Measurements from ENCODE around the gene EHD1.

EHD1 gene

GRCh38 chr11:64872790-64873488, 5.5 kb downstream of the EHD1 start:
- no peak for DNase-seq (ENCODE audit: low read depth)

DNA sequence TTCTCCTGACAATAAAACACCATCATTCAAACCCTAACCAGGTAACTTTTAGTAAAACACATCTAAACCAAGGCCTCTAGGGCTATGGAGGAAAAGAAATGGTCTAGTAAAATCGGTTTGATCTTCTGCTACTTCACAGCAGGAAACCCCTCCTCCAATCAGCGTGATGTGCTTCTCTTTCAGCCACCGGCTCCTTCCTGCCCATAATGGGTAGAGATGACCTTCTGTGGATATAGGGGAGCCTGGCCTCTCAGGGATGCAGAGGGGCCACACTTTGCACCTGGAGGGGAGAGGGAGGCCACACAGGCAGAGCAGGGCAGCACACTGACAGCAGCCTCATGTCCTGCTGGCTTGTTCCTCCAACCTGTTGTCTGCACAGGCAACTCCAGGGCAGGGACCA, 6.9 kb downstream of the EHD1 start:
- no peak for DNase-seq (ENCODE audit: low read depth)

DNA sequence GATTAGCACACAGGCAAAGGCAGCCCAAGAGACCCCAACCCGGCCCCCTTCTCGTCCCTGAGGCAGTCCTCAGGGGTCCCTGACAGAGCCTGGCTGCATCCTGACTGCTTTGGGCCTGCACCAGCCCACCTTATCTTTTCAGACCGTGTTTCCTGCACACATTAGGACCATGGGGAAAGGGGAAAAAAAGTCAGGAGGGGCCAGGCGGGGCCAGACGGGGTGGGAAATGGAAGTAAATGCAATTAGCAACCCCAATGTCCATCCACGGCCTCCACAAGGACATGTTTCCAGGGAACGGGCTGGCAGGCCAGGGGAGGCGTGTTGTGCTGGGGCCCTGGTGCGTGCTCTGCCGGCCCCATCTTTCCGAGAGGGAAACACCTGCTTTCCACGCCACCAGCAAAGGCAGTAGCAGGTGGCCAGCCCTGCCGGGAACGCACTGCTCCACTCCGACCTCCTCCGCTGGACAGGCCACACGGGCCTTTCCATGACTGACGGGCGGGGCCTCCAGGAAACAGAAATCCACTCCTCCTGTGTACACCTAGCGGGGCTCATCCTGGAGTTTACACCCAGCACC, 7.4 kb downstream of the EHD1 start:
- no peak for DNase-seq (ENCODE audit: low read depth)

DNA sequence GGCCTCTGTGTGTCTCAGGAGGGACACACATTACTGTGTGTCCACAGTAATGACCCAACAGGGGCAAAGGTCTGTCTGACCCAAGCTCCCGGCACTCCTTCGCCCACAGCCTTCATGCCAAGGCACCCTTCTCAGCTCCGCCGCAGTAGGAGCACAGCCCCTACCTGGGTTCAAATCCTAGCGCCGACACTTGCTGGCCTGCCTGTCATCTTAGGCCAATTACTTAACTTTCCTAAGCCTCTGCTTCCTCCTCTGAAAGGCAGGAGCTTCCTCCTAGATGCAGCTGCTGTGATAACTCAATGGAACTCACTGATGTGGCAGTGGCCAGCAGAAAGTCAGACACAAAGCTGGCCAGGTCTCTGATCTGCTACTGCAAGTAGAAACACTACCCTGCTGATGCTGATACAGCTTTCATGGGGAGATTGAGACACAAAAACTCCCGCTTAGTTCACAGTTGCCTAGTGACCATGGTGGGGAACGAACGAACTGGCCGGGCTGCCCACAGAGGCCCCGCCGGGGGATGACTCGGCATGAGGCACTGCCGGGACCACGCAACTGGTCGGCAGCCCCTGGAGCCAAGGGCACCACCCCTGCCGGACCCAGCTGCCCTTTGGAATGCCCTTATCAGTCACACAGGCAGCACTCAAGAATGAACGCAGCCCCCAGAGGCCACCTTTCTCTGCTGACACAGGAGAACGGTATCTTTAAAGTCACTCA, 8.1 kb downstream of the EHD1 start:
- DNase-seq (ENCODE audit: low read depth) = peak; percentile 88

GRCh38 chr11:64869571-64870175, 8.7 kb downstream of the EHD1 start:
- no peak for DNase-seq (ENCODE audit: low read depth)

- peak; percentile 85 for DNase-seq (ENCODE audit: low read depth)
Measured at GRCh38 chr11:64868904-64869570, 9.4 kb downstream of the EHD1 start.

GRCh38 chr11:64867748-64868462, 10.5 kb downstream of the EHD1 start:
- DNase-seq (ENCODE audit: low read depth) = no peak

GRCh38 chr11:64866173-64866491, 12.3 kb downstream of the EHD1 start:
- DNase-seq (ENCODE audit: low read depth) = no peak

DNA sequence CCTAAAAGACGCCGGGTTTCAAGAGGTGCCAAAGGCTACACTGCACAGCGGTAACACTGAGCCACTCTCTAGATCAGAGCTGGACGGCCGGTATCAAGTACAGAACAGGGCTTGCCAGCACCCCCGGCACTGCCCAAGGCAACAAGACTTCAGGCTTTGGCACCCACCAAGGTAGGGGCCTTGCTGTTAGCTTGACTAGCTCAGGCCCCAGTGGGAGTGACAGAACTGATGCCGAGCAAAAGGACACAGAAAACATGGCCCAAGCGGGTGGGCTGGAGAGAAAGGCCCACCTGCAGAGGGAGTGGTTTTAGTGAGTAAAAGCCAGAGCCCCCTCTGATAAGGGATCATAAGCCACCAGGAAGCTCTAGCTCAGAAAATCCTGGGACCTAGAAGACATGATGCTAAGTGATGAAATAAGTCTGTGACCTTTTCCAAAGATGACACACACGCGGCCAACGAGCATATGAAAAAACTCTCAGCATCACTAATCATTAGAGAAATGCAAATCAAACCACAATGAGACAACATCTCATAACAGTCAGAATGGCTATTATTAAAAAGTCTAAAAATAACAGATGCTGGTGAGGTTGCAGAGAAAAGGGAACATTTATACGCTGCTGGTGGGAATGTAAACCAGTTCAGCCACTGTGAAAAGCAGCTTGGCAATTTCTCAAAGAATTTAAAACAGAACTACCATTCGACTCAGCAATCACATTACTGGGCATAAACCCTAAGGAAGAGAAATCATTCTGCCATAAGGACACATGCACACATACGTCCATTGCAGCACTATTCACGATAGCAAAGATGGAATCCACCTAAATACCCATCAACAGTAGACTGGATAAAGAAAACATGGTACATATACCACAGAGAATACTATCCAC, 12.9 kb downstream of the EHD1 start:
- DNase-seq (ENCODE audit: low read depth) = peak; percentile 92

- peak; percentile 97 for DNase-seq (ENCODE audit: low read depth)
Measured at GRCh38 chr11:64864473-64865285, 13.7 kb downstream of the EHD1 start.

DNA sequence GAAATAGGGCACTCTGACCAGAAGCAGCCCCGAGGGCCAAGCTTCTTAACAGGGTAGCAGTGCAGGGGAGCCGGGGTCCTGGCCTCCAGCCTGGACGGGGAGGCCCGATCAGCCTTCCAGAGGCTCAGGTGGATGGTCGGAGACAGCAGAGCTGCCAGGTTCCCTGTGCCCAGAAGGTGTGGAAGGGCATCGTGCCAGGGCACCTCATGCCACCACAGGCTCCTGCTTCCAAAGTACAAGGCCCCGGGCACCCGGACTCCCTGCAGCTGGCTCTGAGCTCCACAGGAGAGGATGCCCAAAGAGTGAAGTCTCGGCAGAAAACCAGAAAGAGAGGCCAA, 14.3 kb downstream of the EHD1 start:
- no peak for DNase-seq (ENCODE audit: low read depth)

DNA sequence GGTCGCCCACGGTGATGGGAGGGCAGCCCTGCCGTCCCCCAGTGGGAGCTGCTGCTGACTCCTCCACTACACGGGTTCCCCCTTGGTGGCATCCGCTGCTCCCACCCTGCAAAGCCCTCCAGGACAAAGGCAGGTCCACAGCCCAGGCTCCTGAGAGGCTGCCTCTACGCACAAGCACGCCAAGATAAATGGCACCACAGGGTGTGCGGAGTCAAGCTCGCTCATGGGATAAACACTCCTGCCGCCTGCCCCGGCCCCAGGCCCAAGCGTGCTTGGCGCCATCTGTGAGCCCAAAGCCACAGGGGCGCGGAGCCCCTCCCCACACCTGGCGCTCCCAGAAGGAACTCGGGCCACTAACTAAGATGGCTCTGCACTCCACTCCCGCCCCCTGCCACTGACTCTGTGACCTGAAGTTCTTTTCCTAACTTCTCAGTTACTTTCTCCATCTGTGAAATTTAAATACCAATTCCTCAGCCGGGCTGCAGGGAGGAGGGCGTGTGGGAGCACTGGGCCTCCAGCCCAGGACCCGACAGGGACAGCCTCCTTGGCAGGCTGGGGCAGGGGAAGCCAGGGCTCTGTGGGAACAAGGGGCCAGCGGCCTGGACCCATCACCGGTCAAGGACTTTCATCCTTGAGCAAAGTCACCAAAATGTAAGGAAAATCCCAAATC, 14.9 kb downstream of the EHD1 start:
- DNase-seq (ENCODE audit: low read depth) = no peak

DNA sequence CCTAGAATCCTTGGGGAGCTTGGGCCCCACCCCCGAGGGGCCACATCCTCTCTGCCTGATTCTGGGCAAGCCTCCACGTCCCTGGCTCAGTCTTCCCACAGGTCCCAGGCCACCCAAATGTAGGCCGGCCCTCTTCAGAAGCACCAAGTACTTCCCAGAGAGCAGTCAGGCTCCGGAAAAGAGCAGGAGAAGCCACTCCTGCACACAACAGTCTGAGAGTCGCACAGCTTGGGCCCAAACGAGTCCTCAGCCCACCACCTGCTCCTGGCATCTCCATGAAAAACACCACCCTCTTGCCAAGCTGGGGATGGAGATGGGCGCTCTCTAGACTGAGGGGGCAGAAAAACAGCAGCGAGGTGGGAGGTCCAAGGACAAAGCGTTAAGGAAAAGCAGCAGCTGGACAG, 15.4 kb downstream of the EHD1 start:
- DNase-seq (ENCODE audit: low read depth) = no peak

DNA sequence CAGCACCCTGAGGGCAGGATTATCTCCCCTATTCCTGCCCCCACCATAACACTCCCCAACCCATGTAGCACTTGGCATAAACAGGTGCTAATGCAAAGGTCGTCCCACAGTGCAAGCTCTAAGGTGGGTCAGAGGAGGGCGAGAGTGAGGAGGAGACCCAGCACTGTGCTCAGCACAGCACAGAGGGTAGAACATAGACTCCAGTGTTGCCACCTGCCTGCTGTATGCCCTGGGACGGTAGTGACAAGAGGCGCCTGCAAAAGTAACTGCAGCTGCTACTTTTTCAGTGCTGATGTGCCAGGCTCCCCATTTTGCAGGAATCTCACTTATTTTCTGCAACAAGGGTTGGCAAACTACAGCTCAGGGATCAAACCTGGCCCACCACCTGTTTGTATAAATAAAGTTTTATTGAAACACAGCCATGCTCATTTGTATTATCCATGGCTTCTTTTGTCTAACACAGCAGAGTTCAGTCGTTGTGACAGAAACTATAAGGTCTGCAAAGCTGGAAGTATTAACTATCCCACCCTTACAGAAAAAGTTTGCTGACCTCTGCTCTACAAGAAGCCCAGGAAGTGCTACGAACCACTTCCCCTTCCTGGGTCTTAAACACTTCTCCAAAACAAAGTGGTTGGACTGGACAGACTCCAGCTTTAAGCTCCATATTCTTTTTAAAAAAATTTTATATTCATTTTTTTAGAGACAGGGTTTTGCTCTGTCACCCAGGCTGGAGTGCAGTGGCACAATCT, 17.0 kb downstream of the EHD1 start:
- DNase-seq (ENCODE audit: low read depth) = no peak

DNA sequence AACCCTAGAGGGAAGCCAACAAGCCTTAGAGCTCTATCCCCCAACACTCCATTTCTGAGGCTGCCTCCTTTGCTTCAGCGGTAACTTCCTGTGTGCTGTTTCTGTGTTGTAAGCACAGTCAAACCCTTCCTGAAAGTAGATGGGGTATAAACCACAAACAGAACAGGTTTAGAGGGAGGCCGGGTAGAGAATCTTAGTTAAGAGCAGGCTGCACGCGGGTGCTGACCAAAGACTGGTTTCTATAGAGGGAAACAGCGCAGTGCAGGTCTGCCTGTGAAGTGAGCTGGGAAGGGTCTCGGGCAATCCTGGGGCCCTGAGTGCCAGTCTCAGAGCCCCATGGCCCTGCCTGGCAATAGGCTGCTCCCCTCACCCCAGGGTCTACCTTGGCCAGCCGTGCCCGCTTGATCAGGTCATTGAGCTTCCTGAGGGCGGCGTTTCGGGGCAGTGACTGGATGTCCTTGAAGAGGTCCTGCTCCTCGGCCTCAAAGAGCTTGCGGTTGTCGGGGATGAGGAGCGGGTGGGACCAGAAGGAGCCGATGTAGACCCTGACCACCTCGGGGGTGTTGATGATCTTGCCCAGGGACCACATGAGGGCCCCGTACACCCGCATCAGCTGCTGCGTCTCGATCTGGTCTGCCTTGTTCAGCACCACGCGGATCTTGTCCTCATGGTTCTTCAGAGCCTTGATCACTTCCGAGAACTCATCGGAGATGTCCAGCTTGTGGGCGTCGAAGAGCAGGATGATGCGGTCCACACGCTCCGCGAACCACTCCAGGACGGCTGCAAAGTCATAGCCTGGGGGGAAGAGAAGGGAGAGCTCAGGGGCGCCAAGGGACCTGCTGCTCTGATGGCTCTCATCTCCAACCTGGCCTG, 18.6 kb downstream of the EHD1 start:
- DNase-seq (ENCODE audit: low read depth) = no peak

- no peak for DNase-seq (ENCODE audit: low read depth)
Measured at GRCh38 chr11:64858467-64859263, 19.8 kb downstream of the EHD1 start.

DNA sequence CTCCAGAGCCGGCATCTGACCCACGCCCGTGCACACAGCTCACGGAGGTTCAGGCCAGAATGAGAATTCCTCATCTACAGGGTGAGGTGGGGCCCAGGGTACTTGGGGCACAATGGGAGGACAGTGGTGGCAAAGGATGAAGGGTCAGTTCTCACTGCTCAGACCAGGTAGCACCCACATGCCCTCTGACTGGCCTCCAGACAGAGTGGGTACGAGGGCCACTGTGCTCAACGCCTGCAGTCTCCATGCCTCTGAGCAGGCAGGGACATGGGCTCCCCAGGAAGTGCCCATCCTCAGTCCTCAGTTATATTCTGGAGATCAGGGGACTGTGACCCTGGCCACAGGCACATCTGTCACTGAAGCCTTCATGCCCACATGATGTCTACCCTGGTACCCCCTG, 20.9 kb downstream of the EHD1 start:
- no peak for DNase-seq (ENCODE audit: low read depth)
